GM23248 (cell line): ENCODE data around the gene GNAS-AS1. TPM values are rescaled to one million over a fixed set of nuclear protein-coding genes. Genes with fewer than 3 reads are reported as not detected.

Experiments used
- DNase-seq: peaks from one replicate; pipeline ENCODE4 v3.0.0-alpha.2; 2015
- H2AFZ ChIP-seq: fragments of 200-600 bp; sonication (generic); 2 replicates; pipeline ENCODE4 v1.6.1; 2016; ENCODE audit warnings: antibody characterized with exemption
- H3F3A ChIP-seq: fragments of 200-600 bp; sonication (generic); 2 replicates; pipeline ENCODE4 v1.6.1; 2016; ENCODE audit warnings: mild to moderate bottlenecking, antibody characterized with exemption, mixed run types; ENCODE audit not compliant: insufficient read depth
- H3K27ac ChIP-seq: fragments of 200-600 bp; sonication (generic); 2 replicates; pipeline ENCODE4 v1.5.1; 2016; ENCODE audit warnings: mild to moderate bottlenecking
- H3K27me3 ChIP-seq: fragments of 200-600 bp; sonication (generic); replicated peaks from 2 replicates; pipeline ENCODE4 v1.6.1; 2016; ENCODE audit warnings: mild to moderate bottlenecking; ENCODE audit not compliant: insufficient read depth
- H3K36me3 ChIP-seq: fragments of 200-600 bp; sonication (generic); 2 replicates; pipeline ENCODE4 v1.6.1; 2016; ENCODE audit warnings: low read depth, mild to moderate bottlenecking
- H3K4me1 ChIP-seq: fragments of 200-600 bp; sonication (generic); 2 replicates; pipeline ENCODE4 v1.6.1; 2016; ENCODE audit warnings: mild to moderate bottlenecking; ENCODE audit not compliant: insufficient read depth
- H3K4me2 ChIP-seq: fragments of 200-600 bp; sonication (generic); one replicate; pipeline ENCODE4 v1.6.1; 2016; ENCODE audit warnings: mild to moderate bottlenecking; ENCODE audit not compliant: unreplicated experiment
- H3K4me3 ChIP-seq: fragments of 200-600 bp; sonication (generic); 2 replicates; pipeline ENCODE4 v1.5.1; 2016; ENCODE audit warnings: mild to moderate bottlenecking
- H3K79me2 ChIP-seq: fragments of 200-600 bp; sonication (generic); 2 replicates; pipeline ENCODE4 v1.6.1; 2016; ENCODE audit warnings: mild to moderate bottlenecking; ENCODE audit not compliant: insufficient read depth
- H3K9ac ChIP-seq: fragments of 200-600 bp; sonication (generic); 2 replicates; pipeline ENCODE4 v1.6.1; 2016; ENCODE audit warnings: mild to moderate bottlenecking
- H3K9me2 ChIP-seq: fragments of 200-600 bp; sonication (generic); 2 replicates; pipeline ENCODE4 v1.6.1; 2016; ENCODE audit warnings: mixed run types, mild to moderate bottlenecking, moderate library complexity; ENCODE audit not compliant: insufficient read depth
- H3K9me3 ChIP-seq: fragments of 200-600 bp; sonication (generic); one replicate; pipeline ENCODE4 v1.6.1; 2017; ENCODE audit warnings: low read depth
- H4K20me1 ChIP-seq: fragments of 200-600 bp; sonication (generic); 2 replicates; pipeline ENCODE4 v1.6.0; 2016; ENCODE audit not compliant: insufficient read depth
- EZH2 ChIP-seq: fragments of 200-600 bp; sonication (generic); IDR thresholded peaks from 2 replicates; pipeline ENCODE4 v1.6.1; 2018; ENCODE audit warnings: antibody characterized with exemption, mild to moderate bottlenecking; ENCODE audit not compliant: insufficient read depth, poor library complexity, severe bottlenecking
- EZH2phosphoT487 ChIP-seq: fragments of 200-600 bp; sonication (generic); IDR thresholded peaks from 2 replicates; pipeline ENCODE4 v1.6.1; 2018; ENCODE audit warnings: antibody characterized with exemption, moderate library complexity, mild to moderate bottlenecking, low read depth; ENCODE audit not compliant: insufficient read depth
- WGBS, 2 experiments: methylation state at CpG; one replicate each; pipeline ENCODE4 v1.1.6; 2015 to 2017; ENCODE audit warnings: low lambda C conversion rate in 2 of 2, low coverage in 1 of 2; ENCODE audit errors: missing lambda C conversion rate in 2 of 2; 5-methylcytosine and 5-hydroxymethylcytosine counted together
- in situ Hi-C: fragments of 300-500 bp; cut with MboI; formaldehyde crosslinking; loops from 2 replicates; pipeline ENCODE4 v1.15.0; 2020
- polyA plus RNA-seq: library from polyadenylated mRNA; unstranded; fragments of >200 nt; fragmentation: Nextera tagmentation; extraction: Ambion mirVana; gene quantifications from 2 replicates; pipeline ENCODE4 v1.2.1, GENCODE V29; 2016
- total RNA-seq: library from RNA; depleted of rRNA; stranded (reverse); fragments of >200 nt; shearing (Covaris generic); gene quantifications from 2 replicates; pipeline ENCODE4 v1.2.3, GENCODE V29; 2014

GNAS-AS1 gene
- total and polyA plus RNA-seq, 2 experiments from 2014 or later = 0.97 to 1.0 TPM

- peaks cover 22% of the 10 kb centered on the region for H3K79me2 ChIP-seq
- no peak overlapping the region for H3K27ac ChIP-seq
- no peaks in the 10 kb centered on the region for H3K9me2 ChIP-seq
- no peak for TF ChIP-seq EZH2phosphoT487
- TF ChIP-seq EZH2 = no peak
- no peak for DNase-seq
- no peaks in the 10 kb centered on the region for H4K20me1 ChIP-seq
- no peaks in the 10 kb centered on the region for H3K9me3 ChIP-seq
- H2AFZ ChIP-seq = peak overlapping the region; percentile 94
- in situ Hi-C loops = loop anchor here (25.0 kb wide), 1 partner anchor 610 kb away; no protein-coding TSS in a partner anchor
- H3F3A ChIP-seq = no peaks in the 10 kb centered on the region
- WGBS, 2 experiments = 42 to 46% methylated on average over 22 to 23 of the region's 23 CpGs
- H3K4me3 ChIP-seq = peak overlapping the region; percentile 82
- peaks cover 11% of the 10 kb centered on the region for H3K27me3 ChIP-seq
- H3K9ac ChIP-seq = no peak overlapping the region
- peaks cover 3% of the 10 kb centered on the region; the same call in 1 of the 2 replicates for H3K4me1 ChIP-seq
- H3K36me3 ChIP-seq = no peaks in the 10 kb centered on the region
- peak overlapping the region; percentile 76 for H3K4me2 ChIP-seq
These were observed 1.3 kb upstream of the GNAS-AS1 start for GRCh38 chr20:58851969-58852458.

GRCh38 chr20:58851221-58851968 is 693 bp upstream of the GNAS-AS1 start:
- TF ChIP-seq EZH2 = no peak
- TF ChIP-seq EZH2phosphoT487 = no peak
- Histone ChIP-seq H3K9me2 (no peaks in the 10 kb centered on the region), H3K79me2 (peaks cover 22% of the 10 kb centered on the region), H3K9ac (no peak overlapping the region), H3K36me3 (no peaks in the 10 kb centered on the region), H3F3A (no peaks in the 10 kb centered on the region), H3K4me1 (peaks cover 3% of the 10 kb centered on the region; the same call in 1 of the 2 replicates), H3K9me3 (no peaks in the 10 kb centered on the region), H2AFZ (peak overlapping the region; percentile 94), H3K27me3 (peaks cover 6% of the 10 kb centered on the region), H3K4me2 (peak overlapping the region; percentile 76), H3K4me3 (peak overlapping the region; percentile 82), H3K27ac (no peak overlapping the region), H4K20me1 (no peaks in the 10 kb centered on the region)
- in situ Hi-C loops = loop anchor here (25.0 kb wide), 1 partner anchor 611 kb away; no protein-coding TSS in a partner anchor
- peak; percentile 59 for DNase-seq
- 44 to 50% methylated on average over 38 to 40 of the region's 41 CpGs for WGBS, 2 experiments

GRCh38 chr20:58847463-58847862 is 3.2 kb downstream of the GNAS-AS1 start:
- Histone ChIP-seq H3K79me2 (peaks cover 22% of the 10 kb centered on the region), H3K9me3 (no peaks in the 10 kb centered on the region), H3K4me2 (no peak overlapping the region), H3K9ac (no peak overlapping the region), H3K9me2 (no peaks in the 10 kb centered on the region), H3K4me3 (no peak overlapping the region), H3K4me1 (peaks cover 3% of the 10 kb centered on the region; the same call in 1 of the 2 replicates), H3F3A (no peaks in the 10 kb centered on the region), H2AFZ (no peak overlapping the region), H3K27ac (no peak overlapping the region), H4K20me1 (no peaks in the 10 kb centered on the region), H3K27me3 (peaks cover 11% of the 10 kb centered on the region; the same call in 1 of the 2 replicates), H3K36me3 (no peaks in the 10 kb centered on the region)
- DNase-seq = no peak
- TF ChIP-seq EZH2 = no peak
- TF ChIP-seq EZH2phosphoT487 = no peak
- 55 to 75% methylated on average over 2 of the region's 2 CpGs for WGBS, 2 experiments
- in situ Hi-C loops = loop anchor here (25.0 kb wide), 2 partner anchors 360 to 610 kb away; partner anchors contain the start of gene ANKRD60

DNA sequence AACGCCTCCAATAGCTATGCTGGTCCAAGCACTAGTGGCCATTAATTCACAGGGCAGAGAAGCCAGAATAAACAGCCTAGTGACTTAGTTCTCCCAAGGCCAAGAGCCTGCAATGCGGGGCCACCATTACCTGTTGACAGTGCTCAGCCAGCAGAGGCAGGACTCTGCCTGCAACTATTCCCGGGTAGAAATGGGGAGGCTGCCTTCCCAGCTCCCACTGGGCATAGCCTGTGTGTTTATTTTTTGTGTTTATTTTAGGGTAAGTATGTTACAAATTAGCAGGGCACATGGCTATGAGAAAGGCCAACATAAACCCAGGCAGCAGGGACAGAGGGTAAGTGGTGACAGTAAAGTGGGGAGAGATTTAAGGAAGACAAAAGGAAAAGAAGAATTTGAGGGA is 5.0 kb downstream of the GNAS-AS1 start:
- H3K27me3 ChIP-seq = peaks cover 12% of the 10 kb centered on the region; the same call in 1 of the 2 replicates
- no peak overlapping the region for H3K9ac ChIP-seq
- in situ Hi-C loops = loop anchor here (25.0 kb wide), 2 partner anchors 358 to 608 kb away; partner anchors contain the start of gene ANKRD60
- H3K4me2 ChIP-seq = no peak overlapping the region
- peaks cover 22% of the 10 kb centered on the region for H3K79me2 ChIP-seq
- H3K27ac ChIP-seq = no peak overlapping the region
- WGBS, 2 experiments = 57% methylated on average over 3 of the region's 3 CpGs
- TF ChIP-seq EZH2phosphoT487 (no peak), EZH2 (no peak)
- H3F3A ChIP-seq = no peaks in the 10 kb centered on the region
- H3K9me3 ChIP-seq = no peaks in the 10 kb centered on the region
- no peak overlapping the region for H2AFZ ChIP-seq
- H3K9me2 ChIP-seq = no peaks in the 10 kb centered on the region
- H4K20me1 ChIP-seq = no peaks in the 10 kb centered on the region
- H3K4me3 ChIP-seq = no peak overlapping the region
- no peaks in the 10 kb centered on the region for H3K36me3 ChIP-seq
- DNase-seq = no peak
- no peaks in the 10 kb centered on the region for H3K4me1 ChIP-seq
